Adipocyte (in vitro differentiated cells): ENCODE data around the gene SIX5.
A peak's percentile ranks its signal among the peaks of the same experiment; 100 is the strongest.
"Not testable (repeated sequence)": the region's sequence is repeated elsewhere in the genome, so short reads cannot be mapped to it uniquely, and the experiment has no call there.

ENCODE experiments used
- DNase-seq: peaks from one replicate; pipeline ENCODE4 v3.0.0-alpha.2; 2015; ENCODE audit warnings: low read depth
- H3K27me3 ChIP-seq: replicated peaks from 2 replicates; pipeline ENCODE4 v1.7.0; 2013; ENCODE audit warnings: mild to moderate bottlenecking, low read length, moderate library complexity; ENCODE audit not compliant: control insufficient read depth, insufficient read depth
- H3K36me3 ChIP-seq: 2 replicates; pipeline ENCODE4 v1.7.0; 2013; ENCODE audit warnings: low read length, mild to moderate bottlenecking, moderate library complexity; ENCODE audit not compliant: control insufficient read depth, insufficient read depth, severe bottlenecking
- H3K4me1 ChIP-seq: 2 replicates; pipeline ENCODE4 v1.7.0; 2013; ENCODE audit warnings: mild to moderate bottlenecking, low read length, moderate library complexity; ENCODE audit not compliant: control insufficient read depth, insufficient read depth
- H3K4me3 ChIP-seq: 2 replicates; pipeline ENCODE4 v1.7.0; 2013; ENCODE audit warnings: mild to moderate bottlenecking, low read length, moderate library complexity
- H3K9ac ChIP-seq: 2 replicates; pipeline ENCODE4 v1.7.0; 2013; ENCODE audit warnings: mild to moderate bottlenecking, low read length, moderate library complexity
- H3K9me3 ChIP-seq: 2 replicates; pipeline ENCODE4 v1.7.0; 2013; ENCODE audit warnings: mild to moderate bottlenecking, low read length, moderate library complexity; ENCODE audit not compliant: control insufficient read depth

SIX5 gene

GRCh38 chr19:45805719-45806118 lies 36.7 kb upstream of the SIX5 start:
- H3K4me3 ChIP-seq, result no peak overlapping the region
- no peak for DNase-seq
- no peaks in the 10 kb centered on the region for H3K36me3 ChIP-seq
- no peak overlapping the region for H3K9ac ChIP-seq
- peaks cover 20% of the 10 kb centered on the region for H3K4me1 ChIP-seq
- peaks cover 2% of the 10 kb centered on the region for H3K9me3 ChIP-seq
- no peaks in the 10 kb centered on the region for H3K27me3 ChIP-seq

- peaks cover 2% of the 10 kb centered on the region for H3K9me3 ChIP-seq
- no peak for DNase-seq
- peaks cover 18% of the 10 kb centered on the region for H3K4me1 ChIP-seq
- no peak overlapping the region for H3K4me3 ChIP-seq
- no peak overlapping the region for H3K9ac ChIP-seq
- H3K36me3 ChIP-seq, result no peaks in the 10 kb centered on the region
- no peaks in the 10 kb centered on the region for H3K27me3 ChIP-seq
These were observed 35.8 kb upstream of the SIX5 start for GRCh38 chr19:45804959-45805230.

- H3K27me3 ChIP-seq, result no peaks in the 10 kb centered on the region
- H3K4me1 ChIP-seq, result peaks cover 16% of the 10 kb centered on the region
- no peak overlapping the region for H3K9ac ChIP-seq
- H3K4me3 ChIP-seq, result no peak overlapping the region
- no peak for DNase-seq
- H3K9me3 ChIP-seq, result peaks cover 2% of the 10 kb centered on the region
- no peaks in the 10 kb centered on the region for H3K36me3 ChIP-seq
These were observed 35.3 kb upstream of the SIX5 start for GRCh38 chr19:45804140-45804958.

- H3K9ac ChIP-seq, result no peak overlapping the region
- no peak for DNase-seq
- H3K36me3 ChIP-seq, result no peaks in the 10 kb centered on the region
- no peaks in the 10 kb centered on the region for H3K27me3 ChIP-seq
- H3K4me3 ChIP-seq, result no peak overlapping the region
- peaks cover 2% of the 10 kb centered on the region for H3K9me3 ChIP-seq
- peaks cover 17% of the 10 kb centered on the region for H3K4me1 ChIP-seq
These were observed 32.6 kb upstream of the SIX5 start for GRCh38 chr19:45801603-45802175.

GRCh38 chr19:45800070-45800553 lies 31.1 kb upstream of the SIX5 start:
- Histone ChIP-seq H3K9me3 (no peaks in the 10 kb centered on the region), H3K4me3 (no peak overlapping the region), H3K27me3 (no peaks in the 10 kb centered on the region), H3K4me1 (peaks cover 12% of the 10 kb centered on the region), H3K36me3 (no peaks in the 10 kb centered on the region), H3K9ac (no peak overlapping the region)
- DNase-seq, result peak; percentile 42

- DNase-seq, H3K36me3 ChIP-seq, H3K9me3 ChIP-seq, H3K27me3 ChIP-seq, H3K4me3 ChIP-seq: not testable (repeated sequence)
- Histone ChIP-seq H3K4me1 (peaks cover 12% of the 10 kb centered on the region), H3K9ac (peak overlapping the region; percentile 1)
These were observed 30.5 kb upstream of the SIX5 start for GRCh38 chr19:45799541-45799940.

- peak; percentile 92 for DNase-seq
- no peaks in the 10 kb centered on the region for H3K27me3 ChIP-seq
- peaks cover 12% of the 10 kb centered on the region for H3K4me1 ChIP-seq
- no peak overlapping the region for H3K4me3 ChIP-seq
- no peaks in the 10 kb centered on the region for H3K36me3 ChIP-seq
- H3K9me3 ChIP-seq, result no peaks in the 10 kb centered on the region
- peak overlapping the region; percentile 1 for H3K9ac ChIP-seq
These were observed 30.0 kb upstream of the SIX5 start for GRCh38 chr19:45798995-45799517.

GRCh38 chr19:45794627-45795026 lies 25.6 kb upstream of the SIX5 start:
- H3K9ac ChIP-seq, result no peak overlapping the region
- H3K4me3 ChIP-seq, result no peak overlapping the region
- H3K4me1 ChIP-seq, result peaks cover 17% of the 10 kb centered on the region
- H3K36me3 ChIP-seq, result peaks cover 7% of the 10 kb centered on the region
- H3K9me3 ChIP-seq, result no peaks in the 10 kb centered on the region
- DNase-seq, result no peak
- H3K27me3 ChIP-seq, result no peaks in the 10 kb centered on the region

- Histone ChIP-seq H3K36me3 (peaks cover 15% of the 10 kb centered on the region), H3K9ac (no peak overlapping the region), H3K4me3 (no peak overlapping the region), H3K27me3 (no peaks in the 10 kb centered on the region), H3K9me3 (no peaks in the 10 kb centered on the region), H3K4me1 (peaks cover 11% of the 10 kb centered on the region)
- DNase-seq, result no peak
These were observed 24.8 kb upstream of the SIX5 start for GRCh38 chr19:45793876-45794275.

- Histone ChIP-seq H3K9ac (no peak overlapping the region), H3K4me3 (peak overlapping the region; percentile 43), H3K27me3 (no peaks in the 10 kb centered on the region), H3K36me3 (peaks cover 22% of the 10 kb centered on the region), H3K9me3 (no peaks in the 10 kb centered on the region), H3K4me1 (peaks cover 11% of the 10 kb centered on the region)
- DNase-seq, result no peak
These were observed 24.1 kb upstream of the SIX5 start for GRCh38 chr19:45793178-45793564.

GRCh38 chr19:45792470-45793177 lies 23.6 kb upstream of the SIX5 start, which contains the start of gene DMWD:
Gene DMWD, minus strand, starts transcription at chr19:45792845. Its CDS starts 89 bp downstream, at chr19:45792756.
- Histone ChIP-seq H3K4me3 (peak within 1 kb of the TSS; percentile 93), H3K27me3 (no peaks in the 10 kb centered on the region), H3K4me1 (peaks cover 11% of the 10 kb centered on the region), H3K9me3 (no peaks in the 10 kb centered on the region), H3K36me3 (peaks cover 23% of the 10 kb centered on the region), H3K9ac (peak within 1 kb of the TSS; percentile 95)
- DNase-seq, result peak; percentile 100
